ENCODE data around the gene EIF4B. TPM values are rescaled to one million over a fixed set of nuclear protein-coding genes. Genes with fewer than 3 reads are reported as not detected.

The EIF4B gene
- total RNA-seq, 4 donors from 2014 or later: 667 to 821 (median 740) TPM

GRCh38 chr12:53049571-53050318 is 43.5 kb downstream of the EIF4B start, which contains the start of gene TNS2:
Gene TNS2, plus strand, starts transcription at chr12:53050065. Its CDS starts 121 bp downstream, at chr12:53050186.
- Histone ChIP-seq H3K36me3 (no peaks in the 10 kb centered on the region), H3K4me1 (peaks cover 59 to 72% of the 10 kb centered on the region in 2 donors), H3K27ac (peak within 1 kb of the TSS; percentile 99 to 100 (median 100)), H3K4me3 (peak within 1 kb of the TSS; percentile 83 to 97 (median 95)), H3K9me3 (no peaks in the 10 kb centered on the region), H3K27me3 (no peaks in the 10 kb centered on the region)
- intact Hi-C loops (cut with DNase I; ENCODE audit: low total_unique reads) (loop anchor here (5.0 to 10.0 kb wide), 3 partner anchors 405 to 1007 kb away; partner anchors contain the start of gene PCBP2), in situ Hi-C loops (cut with MboI; ENCODE audit: low sequenced_read_pairs in 4 of 4) (loop anchor here in 1 of 4 donors (25.0 kb wide), 1 partner anchor 138 kb away; the partner anchor contains the start of genes CSAD and ZNF740)
- DNase-seq: peak; percentile 91 to 95
- TF ChIP-seq CTCF (IDR thresholded peaks at IDR 0.05 in 4 of 5, conservative IDR thresholded peaks at IDR 0.05 in 1 of 5) (no peak), POLR2A (IDR thresholded peaks at IDR 0.05) (peak; percentile 87 to 90)
- peak; percentile 20 to 22 for ATAC-seq

GRCh38 chr12:53050426-53051057 is 44.3 kb downstream of the EIF4B start:
- DNase-seq: no peak
- intact Hi-C loops (cut with DNase I; ENCODE audit: low total_unique reads): loop anchor here (10.0 kb wide), 1 partner anchor 404 kb away; the partner anchor contains the start of gene PCBP2
- Histone ChIP-seq H3K4me1 (peaks cover 59 to 74% of the 10 kb centered on the region in 2 donors), H3K4me3 (peak overlapping the region; percentile 83 to 97 (median 95)), H3K27me3 (no peaks in the 10 kb centered on the region), H3K9me3 (no peaks in the 10 kb centered on the region), H3K36me3 (peaks cover 0 to 4% of the 10 kb centered on the region in 2 donors), H3K27ac (peak overlapping the region; percentile 99 to 100 (median 100))
- TF ChIP-seq POLR2A (IDR thresholded peaks at IDR 0.05) (no peak), CTCF (IDR thresholded peaks at IDR 0.05 in 4 of 5, conservative IDR thresholded peaks at IDR 0.05 in 1 of 5) (no peak)
- in situ Hi-C loops (cut with MboI; ENCODE audit: low sequenced_read_pairs in 4 of 4): loop anchor here in 1 of 4 donors (25.0 kb wide), 1 partner anchor 137 kb away; the partner anchor contains the start of genes CSAD and ZNF740
- no peak for ATAC-seq

- DNase-seq (peak; percentile 97 to 98), ATAC-seq (peak; percentile 22 to 35)
- peaks cover 53 to 67% of the 10 kb centered on the region in 2 donors for H3K4me1 ChIP-seq
- no peaks in the 10 kb centered on the region for H3K27me3 ChIP-seq
- H3K36me3 ChIP-seq: peaks cover 0 to 9% of the 10 kb centered on the region in 2 donors
- H3K9me3 ChIP-seq: no peaks in the 10 kb centered on the region
- intact Hi-C loops (cut with DNase I; ENCODE audit: low total_unique reads): loop anchor here (10.0 kb wide), 1 partner anchor 404 kb away; the partner anchor contains the start of gene PCBP2
- in situ Hi-C loops (cut with MboI; ENCODE audit: low sequenced_read_pairs in 4 of 4): loop anchor here in 1 of 4 donors (25.0 kb wide), 1 partner anchor 136 kb away; the partner anchor contains the start of genes CSAD and ZNF740
- peak overlapping the region; percentile 99 to 100 (median 100) for H3K27ac ChIP-seq
- peak overlapping the region; percentile 83 to 97 (median 95) for H3K4me3 ChIP-seq
- TF ChIP-seq CTCF (IDR thresholded peaks at IDR 0.05 in 4 of 5, conservative IDR thresholded peaks at IDR 0.05 in 1 of 5) (peak; percentile 50 to 79 (median 71)), POLR2A (IDR thresholded peaks at IDR 0.05) (peak; percentile 93 to 94)
These were observed 45.0 kb downstream of the EIF4B start for GRCh38 chr12:53051058-53051880.

GRCh38 chr12:53051881-53052412 is 45.7 kb downstream of the EIF4B start:
- ATAC-seq (no peak), DNase-seq (peak in 1 of 2 donors; percentile 33)
- Histone ChIP-seq H3K36me3 (peaks cover 0 to 9% of the 10 kb centered on the region in 2 donors), H3K4me1 (peaks cover 50 to 65% of the 10 kb centered on the region in 2 donors), H3K27ac (peak overlapping the region; percentile 99 to 100 (median 100)), H3K9me3 (no peaks in the 10 kb centered on the region), H3K4me3 (peak overlapping the region; percentile 83 to 97 (median 95)), H3K27me3 (no peaks in the 10 kb centered on the region)
- TF ChIP-seq CTCF (IDR thresholded peaks at IDR 0.05 in 4 of 5, conservative IDR thresholded peaks at IDR 0.05 in 1 of 5) (no peak), POLR2A (IDR thresholded peaks at IDR 0.05) (no peak)
- in situ Hi-C loops (cut with MboI; ENCODE audit: low sequenced_read_pairs in 4 of 4) (loop anchor here in 1 of 4 donors (25.0 kb wide), 1 partner anchor 135 kb away; the partner anchor contains the start of genes CSAD and ZNF740), intact Hi-C loops (cut with DNase I; ENCODE audit: low total_unique reads) (loop anchor here (10.0 kb wide), 1 partner anchor 403 kb away; the partner anchor contains the start of gene PCBP2)

All from gastrocnemius medialis (tissue), 4 donors.